Smooth muscle cell (in vitro differentiated cells): ENCODE data around the gene TYROBP. TPM values are rescaled to one million over a fixed set of nuclear protein-coding genes. Genes with fewer than 3 reads are reported as not detected.
A peak's percentile ranks its signal among the peaks of the same experiment; 100 is the strongest.
"Not testable (repeated sequence)": the region's sequence is repeated elsewhere in the genome, so short reads cannot be mapped to it uniquely, and the experiment has no call there.

Experiments used
- DNase-seq: peaks from one replicate; lab custom pipeline; 2025; ENCODE audit not compliant: unreplicated experiment; lab: John Stamatoyannopoulos, UW
- H2AFZ ChIP-seq: fragments of 200-600 bp; sonication (generic); 2 replicates; pipeline ENCODE4 v1.6.0; 2016; ENCODE audit warnings: antibody characterized with exemption, low read depth, mild to moderate bottlenecking
- H3F3A ChIP-seq: fragments of 200-600 bp; sonication (generic); 2 replicates; pipeline ENCODE4 v1.6.0; 2017; ENCODE audit warnings: antibody characterized with exemption, low read depth
- H3K27ac ChIP-seq: fragments of 200-600 bp; sonication (generic); 2 replicates; pipeline ENCODE4 v1.5.1; 2016; ENCODE audit warnings: low read depth, mild to moderate bottlenecking
- H3K27me3 ChIP-seq: fragments of 200-600 bp; sonication (generic); 2 replicates; pipeline ENCODE4 v1.6.1; 2016; ENCODE audit warnings: low read depth, mild to moderate bottlenecking
- H3K36me3 ChIP-seq: fragments of 200-600 bp; sonication (generic); 2 replicates; pipeline ENCODE4 v1.5.1; 2016; ENCODE audit warnings: low read depth
- H3K4me1 ChIP-seq: fragments of 200-600 bp; sonication (generic); 2 replicates; pipeline ENCODE4 v1.5.1; 2016; ENCODE audit warnings: low read depth
- H3K4me2 ChIP-seq: fragments of 200-600 bp; sonication (generic); 2 replicates; pipeline ENCODE4 v1.6.0; 2016; ENCODE audit warnings: mild to moderate bottlenecking
- H3K4me3 ChIP-seq: fragments of 200-600 bp; sonication (generic); 2 replicates; pipeline ENCODE4 v1.5.1; 2016; ENCODE audit warnings: mild to moderate bottlenecking
- H3K79me2 ChIP-seq: fragments of 200-600 bp; sonication (generic); 2 replicates; pipeline ENCODE4 v1.6.0; 2016; ENCODE audit warnings: low read depth, mild to moderate bottlenecking
- H3K9ac ChIP-seq: fragments of 200-600 bp; sonication (generic); 2 replicates; pipeline ENCODE4 v1.6.0; 2016; ENCODE audit warnings: low read depth
- H3K9me3 ChIP-seq: fragments of 200-600 bp; sonication (generic); replicated peaks from 2 replicates; pipeline ENCODE4 v1.5.1; 2016; ENCODE audit warnings: low read depth
- H4K20me1 ChIP-seq: fragments of 200-600 bp; sonication (generic); 2 replicates; pipeline ENCODE4 v1.6.0; 2016; ENCODE audit warnings: low read depth
- WGBS: methylation state at CpG from one replicate; pipeline ENCODE4 v1.1.7; 2016; ENCODE audit warnings: low lambda C conversion rate; 5-methylcytosine and 5-hydroxymethylcytosine counted together
- polyA plus RNA-seq: library from polyadenylated mRNA; unstranded; fragments of >200 nt; fragmentation: Nextera tagmentation; extraction: Ambion mirVana; gene quantifications from 2 replicates; pipeline ENCODE4 v1.2.1, GENCODE V29; 2016
- total RNA-seq: library from RNA; depleted of rRNA; stranded (reverse); fragments of >200 nt; gene quantifications from 2 replicates; pipeline ENCODE4 v1.2.3, GENCODE V29; 2014
- TF ChIP-seq, protein P1 (sequence below): fragments of 200-600 bp; sonication (generic); IDR thresholded peaks from 2 replicates; pipeline ENCODE4 v1.5.1; 2017; ENCODE audit warnings: borderline replicate concordance, mild to moderate bottlenecking, antibody characterized with exemption; ENCODE audit not compliant: insufficient read depth, poor library complexity, severe bottlenecking

Gene TYROBP
- total and polyA plus RNA-seq, 2 experiments from 2014 or later = not detected

DNA sequence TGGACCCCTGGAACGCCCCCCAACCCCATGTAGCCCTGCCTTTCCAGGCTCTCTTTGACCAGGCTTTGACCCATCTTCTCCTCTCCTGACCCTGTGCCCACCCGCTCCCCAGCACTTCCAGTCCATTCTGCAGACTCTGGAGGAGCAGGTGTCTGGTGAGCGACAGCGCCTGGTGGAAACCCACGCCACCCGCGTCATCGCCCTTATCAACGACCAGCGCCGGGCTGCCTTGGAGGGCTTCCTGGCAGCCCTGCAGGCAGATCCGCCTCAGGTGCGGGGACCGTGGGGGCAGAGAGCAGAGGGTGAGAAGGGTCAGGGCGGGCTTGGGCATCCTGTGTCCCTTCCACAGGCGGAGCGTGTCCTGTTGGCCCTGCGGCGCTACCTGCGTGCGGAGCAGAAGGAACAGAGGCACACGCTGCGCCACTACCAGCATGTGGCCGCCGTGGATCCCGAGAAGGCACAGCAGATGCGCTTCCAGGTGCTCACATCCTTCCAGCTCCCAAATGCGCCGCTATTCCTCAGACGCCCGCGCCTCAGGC is 33.6 kb downstream of the TYROBP start:
- no peak for DNase-seq
- H3F3A ChIP-seq = no peaks in the 10 kb centered on the region
- H3K9me3 ChIP-seq = no peaks in the 10 kb centered on the region
- no peaks in the 10 kb centered on the region for H3K79me2 ChIP-seq
- H3K36me3 ChIP-seq = no peaks in the 10 kb centered on the region
- no peak overlapping the region for H2AFZ ChIP-seq
- H4K20me1 ChIP-seq = no peaks in the 10 kb centered on the region
- WGBS = 94% methylated on average over 32 of the region's 32 CpGs
- H3K27ac ChIP-seq = no peak overlapping the region
- H3K4me1 ChIP-seq = peaks cover 3% of the 10 kb centered on the region
- H3K4me2 ChIP-seq = no peak overlapping the region
- TF ChIP-seq, protein P1, sequence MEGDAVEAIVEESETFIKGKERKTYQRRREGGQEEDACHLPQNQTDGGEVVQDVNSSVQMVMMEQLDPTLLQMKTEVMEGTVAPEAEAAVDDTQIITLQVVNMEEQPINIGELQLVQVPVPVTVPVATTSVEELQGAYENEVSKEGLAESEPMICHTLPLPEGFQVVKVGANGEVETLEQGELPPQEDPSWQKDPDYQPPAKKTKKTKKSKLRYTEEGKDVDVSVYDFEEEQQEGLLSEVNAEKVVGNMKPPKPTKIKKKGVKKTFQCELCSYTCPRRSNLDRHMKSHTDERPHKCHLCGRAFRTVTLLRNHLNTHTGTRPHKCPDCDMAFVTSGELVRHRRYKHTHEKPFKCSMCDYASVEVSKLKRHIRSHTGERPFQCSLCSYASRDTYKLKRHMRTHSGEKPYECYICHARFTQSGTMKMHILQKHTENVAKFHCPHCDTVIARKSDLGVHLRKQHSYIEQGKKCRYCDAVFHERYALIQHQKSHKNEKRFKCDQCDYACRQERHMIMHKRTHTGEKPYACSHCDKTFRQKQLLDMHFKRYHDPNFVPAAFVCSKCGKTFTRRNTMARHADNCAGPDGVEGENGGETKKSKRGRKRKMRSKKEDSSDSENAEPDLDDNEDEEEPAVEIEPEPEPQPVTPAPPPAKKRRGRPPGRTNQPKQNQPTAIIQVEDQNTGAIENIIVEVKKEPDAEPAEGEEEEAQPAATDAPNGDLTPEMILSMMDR = no peak
- H3K9ac ChIP-seq = no peak overlapping the region
- H3K4me3 ChIP-seq = no peak overlapping the region
- H3K27me3 ChIP-seq = no peaks in the 10 kb centered on the region

DNA sequence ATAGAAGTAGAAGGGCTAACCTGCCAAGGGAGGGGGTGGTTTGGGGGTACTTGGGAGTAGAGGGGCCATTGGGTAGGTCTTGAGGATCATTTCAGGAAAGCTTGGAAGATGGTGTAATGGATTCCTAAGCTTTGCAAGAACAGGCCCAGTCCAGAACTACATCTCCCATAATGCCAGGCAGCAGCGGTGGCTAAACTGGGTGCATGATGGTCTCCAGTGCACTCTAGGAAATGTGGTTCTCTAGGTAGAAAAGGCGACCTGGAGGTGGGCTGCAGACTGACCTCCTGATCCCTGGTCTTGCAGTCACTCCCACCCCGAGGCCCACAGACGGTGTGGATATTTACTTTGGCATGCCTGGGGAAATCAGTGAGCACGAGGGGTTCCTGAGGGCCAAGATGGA is 35.9 kb downstream of the TYROBP start:
- WGBS = 78% methylated on average over 5 of the region's 5 CpGs
- Histone ChIP-seq H3K4me3 (no peak overlapping the region), H3K27ac (no peak overlapping the region), H3K9me3 (no peaks in the 10 kb centered on the region), H3K79me2 (no peaks in the 10 kb centered on the region), H3K9ac (no peak overlapping the region), H3K36me3 (no peaks in the 10 kb centered on the region), H3K4me1 (peaks cover 13% of the 10 kb centered on the region), H3K27me3 (no peaks in the 10 kb centered on the region), H2AFZ (no peak overlapping the region), H3F3A (no peaks in the 10 kb centered on the region), H4K20me1 (no peaks in the 10 kb centered on the region), H3K4me2 (no peak overlapping the region)
- no peak for DNase-seq
- TF ChIP-seq, protein P1 = no peak

DNA sequence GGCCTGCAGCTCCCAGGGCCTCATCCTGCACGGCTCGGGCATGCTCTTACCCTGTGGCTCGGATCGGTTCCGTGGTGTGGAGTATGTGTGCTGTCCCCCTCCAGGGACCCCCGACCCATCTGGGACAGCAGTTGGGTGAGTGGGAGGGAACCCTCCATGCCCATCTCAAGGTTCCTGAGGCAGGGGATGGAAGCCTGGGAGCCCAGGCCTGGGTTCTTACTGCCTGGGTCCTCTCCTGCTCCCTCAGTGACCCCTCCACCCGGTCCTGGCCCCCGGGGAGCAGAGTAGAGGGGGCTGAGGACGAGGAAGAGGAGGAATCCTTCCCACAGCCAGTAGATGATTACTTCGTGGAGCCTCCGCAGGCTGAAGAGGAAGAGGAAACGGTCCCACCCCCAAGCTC is 36.5 kb downstream of the TYROBP start:
- H3K4me3 ChIP-seq = no peak overlapping the region
- H3K79me2 ChIP-seq = no peaks in the 10 kb centered on the region
- no peaks in the 10 kb centered on the region for H3K36me3 ChIP-seq
- no peaks in the 10 kb centered on the region for H3F3A ChIP-seq
- no peaks in the 10 kb centered on the region for H3K9me3 ChIP-seq
- TF ChIP-seq, protein P1 = no peak
- 93% methylated on average over 12 of the region's 12 CpGs for WGBS
- no peaks in the 10 kb centered on the region for H4K20me1 ChIP-seq
- DNase-seq = no peak
- H3K27ac ChIP-seq = no peak overlapping the region
- H3K9ac ChIP-seq = no peak overlapping the region
- peaks cover 13% of the 10 kb centered on the region for H3K4me1 ChIP-seq
- no peaks in the 10 kb centered on the region for H3K27me3 ChIP-seq
- no peak overlapping the region for H2AFZ ChIP-seq
- H3K4me2 ChIP-seq = no peak overlapping the region

DNA sequence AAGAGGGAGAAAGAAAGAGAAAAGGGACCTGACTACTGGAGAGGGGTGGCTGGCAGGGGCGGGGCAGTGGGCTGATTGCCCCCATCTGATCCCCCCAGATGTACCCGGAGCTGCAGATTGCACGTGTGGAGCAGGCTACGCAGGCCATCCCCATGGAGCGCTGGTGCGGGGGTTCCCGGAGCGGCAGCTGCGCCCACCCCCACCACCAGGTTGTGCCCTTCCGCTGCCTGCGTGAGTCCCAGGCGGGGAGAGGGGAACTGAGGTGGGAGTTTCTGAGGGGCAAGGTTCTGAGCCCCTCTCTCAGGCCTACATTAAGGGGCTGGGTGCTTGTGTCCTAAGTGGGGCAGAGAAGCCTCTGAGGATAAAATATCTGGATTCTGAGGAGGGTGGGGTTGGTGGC is 37.3 kb downstream of the TYROBP start:
- Histone ChIP-seq H3K4me3 (no peak overlapping the region), H3K79me2 (no peaks in the 10 kb centered on the region), H3K9me3 (no peaks in the 10 kb centered on the region), H3K36me3 (no peaks in the 10 kb centered on the region), H2AFZ (no peak overlapping the region), H3K27me3 (no peaks in the 10 kb centered on the region), H3K4me2 (no peak overlapping the region), H3K9ac (no peak overlapping the region), H4K20me1 (no peaks in the 10 kb centered on the region), H3K27ac (no peak overlapping the region), H3K4me1 (peaks cover 13% of the 10 kb centered on the region), H3F3A (no peaks in the 10 kb centered on the region)
- TF ChIP-seq, protein P1 = no peak
- DNase-seq = no peak
- 80% methylated on average over 12 of the region's 12 CpGs for WGBS

DNA sequence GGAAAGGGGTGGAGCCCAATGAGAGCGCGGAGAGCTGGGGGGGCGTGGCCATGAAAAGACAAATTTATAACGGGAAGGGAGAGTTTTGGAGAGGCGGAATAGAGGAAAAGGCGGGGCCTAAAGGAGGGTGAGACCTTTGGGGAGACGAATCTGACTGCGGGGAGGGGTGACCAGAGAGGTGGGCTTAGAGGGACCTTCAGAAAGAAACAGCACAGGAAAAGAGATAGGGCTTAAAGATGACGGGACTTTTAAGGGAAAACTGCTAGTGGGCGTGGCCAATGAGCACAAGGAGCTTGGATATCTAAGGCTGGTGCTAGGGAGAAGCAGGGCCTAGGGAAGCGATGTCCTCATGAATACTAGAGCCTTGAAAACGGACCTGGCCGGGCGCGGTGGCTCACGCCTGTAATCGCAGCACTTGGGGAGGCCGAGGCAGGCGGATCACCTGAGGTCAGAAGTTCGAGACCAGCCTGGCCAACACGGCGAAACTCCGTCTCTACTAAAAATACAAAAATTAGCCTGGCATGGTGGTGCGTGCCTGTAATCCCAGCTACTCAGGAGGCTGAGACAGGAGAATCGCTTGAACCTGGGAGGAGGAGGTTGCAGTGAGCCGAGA is 37.9 kb downstream of the TYROBP start:
- DNase-seq, H4K20me1 ChIP-seq, H3K36me3 ChIP-seq, H3K9ac ChIP-seq, H2AFZ ChIP-seq, H3K27me3 ChIP-seq, H3K27ac ChIP-seq, H3K79me2 ChIP-seq, H3K9me3 ChIP-seq, H3F3A ChIP-seq: not testable (repeated sequence)
- 44% methylated on average over 26 of the region's 26 CpGs for WGBS
- peak overlapping the region; percentile 92 for H3K4me2 ChIP-seq
- peak overlapping the region; percentile 64 for H3K4me3 ChIP-seq
- peaks cover 13% of the 10 kb centered on the region for H3K4me1 ChIP-seq
